IPS-18a (cell line): ENCODE data around the gene TMEM26.
"Not testable (repeated sequence)": the region's sequence is repeated elsewhere in the genome, so short reads cannot be mapped to it uniquely, and the experiment has no call there.

Experiments
- H3K27ac ChIP-seq: one replicate; pipeline ENCODE4 v1.5.1; 2013; ENCODE audit warnings: low read length
- H3K27me3 ChIP-seq: one replicate; pipeline ENCODE4 v1.6.1; 2013; ENCODE audit warnings: mild to moderate bottlenecking, low read length; ENCODE audit not compliant: control insufficient read depth, insufficient read depth
- H3K36me3 ChIP-seq: one replicate; pipeline ENCODE4 v1.6.1; 2013; ENCODE audit warnings: low read depth, low read length; ENCODE audit not compliant: control insufficient read depth
- H3K4me1 ChIP-seq: one replicate; pipeline ENCODE4 v1.6.1; 2013; ENCODE audit warnings: low read depth, low read length; ENCODE audit not compliant: control insufficient read depth
- H3K4me3 ChIP-seq: one replicate; pipeline ENCODE4 v1.5.1; 2013; ENCODE audit warnings: low read length
- H3K9ac ChIP-seq: one replicate; pipeline ENCODE4 v1.6.1; 2013; ENCODE audit warnings: mild to moderate bottlenecking, low read length, moderate library complexity
- H3K9me3 ChIP-seq: one replicate; pipeline ENCODE4 v1.6.1; 2013; ENCODE audit warnings: low read depth, low read length; ENCODE audit not compliant: control insufficient read depth

Gene TMEM26

DNA sequence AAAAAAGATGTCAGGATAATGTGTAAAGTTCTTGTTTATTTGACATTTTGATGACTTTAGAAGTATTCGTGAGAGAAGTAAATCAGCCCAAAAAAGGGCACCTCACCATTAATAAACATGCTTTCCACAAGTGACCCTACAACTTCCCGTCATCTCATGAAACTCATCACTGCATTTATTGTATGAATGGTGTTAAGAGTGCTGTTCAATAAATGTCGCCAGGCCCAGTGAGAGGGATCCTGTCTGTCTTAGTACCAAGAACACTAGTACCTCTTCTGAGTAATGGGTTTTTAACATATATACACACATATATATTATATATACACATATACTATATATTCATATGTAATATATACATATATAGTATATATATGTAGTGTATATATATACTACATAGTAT lies 61.9 kb downstream of the TMEM26 start:
- Histone ChIP-seq H3K27ac (no peak overlapping the region), H3K36me3 (no peaks in the 10 kb centered on the region), H3K4me3 (no peak overlapping the region), H3K9ac (no peak overlapping the region), H3K27me3 (no peaks in the 10 kb centered on the region), H3K4me1 (no peaks in the 10 kb centered on the region), H3K9me3 (no peaks in the 10 kb centered on the region)

DNA sequence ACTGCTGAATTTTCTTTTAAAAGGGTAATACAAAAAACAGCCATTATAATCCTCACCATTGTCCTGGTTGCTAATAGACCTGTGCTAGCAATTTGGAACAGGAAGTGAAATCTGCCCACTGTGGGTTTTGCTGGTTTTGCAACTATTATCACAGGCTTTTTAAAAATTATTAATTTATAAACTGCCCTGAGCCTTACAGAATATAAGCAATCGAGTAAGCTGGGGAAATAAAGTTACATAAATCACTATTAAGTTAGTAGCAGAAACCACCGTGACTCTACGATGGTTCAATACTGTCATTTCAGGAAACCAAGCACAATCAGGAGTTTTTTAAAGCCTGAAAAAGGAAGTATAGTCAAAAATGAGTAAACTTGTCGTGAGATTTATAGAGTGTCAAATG lies 62.3 kb downstream of the TMEM26 start:
- no peaks in the 10 kb centered on the region for H3K36me3 ChIP-seq
- H3K9me3 ChIP-seq = no peaks in the 10 kb centered on the region
- H3K27ac ChIP-seq = no peak overlapping the region
- no peak overlapping the region for H3K9ac ChIP-seq
- no peaks in the 10 kb centered on the region for H3K27me3 ChIP-seq
- no peak overlapping the region for H3K4me3 ChIP-seq
- H3K4me1 ChIP-seq = no peaks in the 10 kb centered on the region

DNA sequence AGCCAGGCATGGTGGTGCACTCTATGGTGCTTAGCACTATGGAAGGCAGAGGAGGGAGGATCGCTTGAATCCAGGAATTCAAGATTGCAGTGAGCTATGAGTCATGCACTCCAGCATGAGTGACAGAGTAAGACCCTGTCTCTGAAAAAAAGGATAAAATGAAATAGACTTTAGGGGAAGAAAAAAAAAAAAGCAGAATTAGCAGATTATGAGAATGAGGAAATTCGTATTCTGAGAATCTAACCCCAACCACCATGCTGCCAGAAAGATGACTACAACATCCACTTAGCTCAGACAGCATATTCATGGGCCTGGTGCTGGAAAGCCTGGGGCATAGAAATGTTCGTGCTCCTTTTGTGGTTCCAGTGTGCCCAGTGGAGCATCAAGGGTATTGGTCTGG lies 63.3 kb downstream of the TMEM26 start:
- Histone ChIP-seq H3K27me3 (no peaks in the 10 kb centered on the region), H3K9ac (no peak overlapping the region), H3K36me3 (no peaks in the 10 kb centered on the region), H3K9me3 (no peaks in the 10 kb centered on the region), H3K4me1 (no peaks in the 10 kb centered on the region), H3K4me3 (no peak overlapping the region), H3K27ac (no peak overlapping the region)

DNA sequence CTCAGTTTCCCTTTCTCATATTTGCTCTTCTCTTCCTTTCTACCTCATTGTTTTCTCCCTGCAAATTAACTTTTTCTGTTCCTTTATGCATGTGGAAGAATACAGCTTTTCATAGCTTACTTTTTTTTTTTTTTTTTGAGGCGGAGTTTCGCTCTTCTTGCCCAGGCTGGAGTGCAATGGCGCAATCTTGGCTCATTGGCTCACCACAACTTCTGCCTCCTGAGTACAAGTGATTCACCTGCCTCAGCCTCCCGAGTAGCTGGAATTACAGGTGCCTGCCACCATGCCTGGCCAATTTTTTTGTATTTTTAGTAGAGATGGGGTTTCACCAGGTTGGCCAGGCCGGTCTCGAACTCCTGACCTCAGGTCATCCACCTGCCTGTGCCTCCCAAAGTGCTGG lies 64.2 kb downstream of the TMEM26 start:
- not testable (repeated sequence) for H3K36me3 ChIP-seq, H3K27ac ChIP-seq, H3K9me3 ChIP-seq, H3K27me3 ChIP-seq, H3K4me1 ChIP-seq, H3K4me3 ChIP-seq, H3K9ac ChIP-seq

DNA sequence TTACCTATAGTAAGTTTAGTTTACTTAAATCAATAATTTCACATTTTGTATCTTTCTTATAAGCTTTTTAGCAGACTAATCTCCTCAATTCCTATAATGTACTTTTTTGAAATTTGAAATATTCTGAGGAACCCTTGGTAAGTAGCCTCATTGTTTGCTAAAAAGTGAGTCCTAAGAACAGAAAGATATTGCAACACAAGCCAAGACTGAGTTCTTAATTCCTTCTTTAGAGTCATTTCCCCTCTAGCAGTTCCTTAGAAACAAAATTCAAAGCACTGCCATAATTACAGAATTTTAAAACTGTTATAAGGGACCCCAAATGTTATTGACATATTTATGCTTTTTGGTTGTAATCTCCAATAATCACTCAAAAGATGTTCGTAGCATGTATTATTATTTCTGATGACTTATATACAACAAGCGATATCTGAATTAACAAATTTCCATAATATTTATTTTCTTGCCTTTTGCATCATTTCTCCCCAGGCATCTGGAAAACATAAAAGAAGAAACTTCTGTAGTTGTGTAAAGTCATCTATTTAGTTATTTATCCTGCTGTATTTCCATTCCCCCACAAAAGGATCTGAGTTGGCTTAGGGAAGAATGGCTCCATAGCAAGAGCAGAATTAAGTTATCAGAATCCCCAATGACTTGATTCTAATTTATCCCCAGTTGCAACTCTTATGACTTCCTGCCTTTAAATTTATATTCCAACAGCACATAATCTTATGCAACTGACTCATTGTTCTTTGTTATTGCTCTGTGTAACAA lies 67.8 kb downstream of the TMEM26 start:
- Histone ChIP-seq H3K27me3 (no peaks in the 10 kb centered on the region), H3K9me3 (no peaks in the 10 kb centered on the region), H3K27ac (no peak overlapping the region), H3K4me3 (no peak overlapping the region), H3K9ac (no peak overlapping the region), H3K36me3 (no peaks in the 10 kb centered on the region), H3K4me1 (no peaks in the 10 kb centered on the region)

DNA sequence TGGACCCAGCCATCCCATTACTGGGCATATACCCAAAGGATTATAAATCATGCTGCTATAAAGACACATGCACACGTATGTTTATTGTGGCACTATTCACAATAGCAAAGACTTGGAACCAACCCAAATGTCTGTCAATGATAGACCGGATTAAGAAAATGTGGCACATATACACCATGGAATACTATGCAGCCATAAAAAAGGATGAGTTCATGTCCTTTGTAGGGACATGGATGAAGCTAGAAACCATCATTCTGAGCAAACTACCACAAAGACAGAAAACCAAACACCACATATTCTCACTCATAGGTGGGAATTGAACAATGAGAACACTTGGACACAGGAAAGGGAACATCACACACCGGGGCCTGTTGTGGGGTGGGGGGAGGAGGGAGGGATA lies 72.0 kb downstream of the TMEM26 start:
- not testable (repeated sequence) for H3K4me3 ChIP-seq, H3K27ac ChIP-seq, H3K36me3 ChIP-seq, H3K27me3 ChIP-seq, H3K4me1 ChIP-seq, H3K9me3 ChIP-seq, H3K9ac ChIP-seq

DNA sequence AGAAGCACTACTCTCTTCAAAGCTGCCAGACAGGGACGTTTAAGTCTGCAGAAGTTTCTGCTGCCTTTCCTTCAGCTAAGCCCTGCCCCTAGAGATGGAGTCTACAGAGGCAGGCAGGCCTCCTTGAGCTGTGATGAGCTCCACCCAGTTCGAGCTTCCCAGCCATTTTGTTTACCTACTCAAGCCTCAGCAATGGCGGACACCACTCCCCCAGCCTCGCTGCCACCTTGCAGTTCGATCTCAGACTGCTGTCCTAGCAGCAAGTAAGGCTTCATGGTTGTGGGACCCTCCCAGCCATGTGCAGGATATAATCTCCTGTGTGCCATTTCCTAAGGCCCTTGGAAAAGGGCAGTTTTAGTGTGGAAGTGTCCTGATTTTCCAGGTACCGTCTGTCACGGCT lies 74.3 kb downstream of the TMEM26 start:
- H3K36me3 ChIP-seq = no peaks in the 10 kb centered on the region
- no peak overlapping the region for H3K4me3 ChIP-seq
- H3K27ac ChIP-seq = no peak overlapping the region
- H3K9me3 ChIP-seq = no peaks in the 10 kb centered on the region
- no peaks in the 10 kb centered on the region for H3K4me1 ChIP-seq
- H3K9ac ChIP-seq = no peak overlapping the region
- no peaks in the 10 kb centered on the region for H3K27me3 ChIP-seq

DNA sequence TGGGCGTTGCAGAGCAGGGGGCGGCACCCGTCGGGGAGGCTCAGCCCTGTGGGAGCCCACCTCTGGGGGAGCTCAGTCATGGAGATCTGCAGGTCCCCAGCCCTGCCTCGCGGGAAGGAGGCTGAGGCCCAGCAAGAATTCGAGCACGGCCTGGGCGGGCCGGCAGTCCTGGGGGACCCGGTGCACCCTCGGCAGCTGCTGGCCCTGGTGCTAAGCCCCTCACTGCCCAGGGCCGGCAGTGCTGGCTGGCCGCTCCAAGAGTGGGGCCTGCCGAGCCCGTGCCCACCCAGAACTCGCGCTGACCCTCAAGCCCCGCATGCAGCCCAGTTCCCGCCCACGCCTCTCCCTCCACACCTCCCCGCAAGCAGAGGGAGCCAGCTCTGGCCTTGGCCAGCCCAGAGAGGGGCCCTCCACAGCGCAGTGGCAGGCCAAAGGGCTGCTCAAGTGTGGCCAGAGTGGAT lies 76.2 kb downstream of the TMEM26 start:
- no peaks in the 10 kb centered on the region for H3K4me1 ChIP-seq

DNA sequence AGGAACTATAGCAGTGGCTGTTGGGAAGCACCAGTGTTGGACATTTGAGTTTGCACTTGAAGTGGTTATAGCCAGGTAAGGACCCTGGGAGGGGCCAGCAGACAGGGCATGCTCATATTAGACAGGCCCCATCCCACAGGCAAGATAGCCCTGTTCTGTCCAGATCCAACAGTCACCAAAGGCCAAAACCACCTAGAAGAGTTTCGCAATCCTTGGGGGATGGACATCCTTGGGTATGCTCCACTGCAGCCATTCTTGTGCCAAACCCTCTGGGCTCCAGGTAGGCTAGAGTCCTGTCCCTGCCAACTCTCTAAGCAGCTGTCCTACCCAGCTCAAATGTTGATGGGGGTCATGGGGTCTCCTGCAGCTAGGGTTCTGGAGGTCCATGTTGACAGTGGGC lies 76.8 kb downstream of the TMEM26 start:
- H3K9ac ChIP-seq = no peak overlapping the region
- H3K9me3 ChIP-seq = no peaks in the 10 kb centered on the region
- no peaks in the 10 kb centered on the region for H3K27me3 ChIP-seq
- H3K27ac ChIP-seq = no peak overlapping the region
- no peaks in the 10 kb centered on the region for H3K4me1 ChIP-seq
- no peak overlapping the region for H3K4me3 ChIP-seq
- H3K36me3 ChIP-seq = no peaks in the 10 kb centered on the region

More for the DNA sequence above, 76.2 kb downstream of the TMEM26 start:
- Histone ChIP-seq H3K9me3 (no peaks in the 10 kb centered on the region), H3K27me3 (no peaks in the 10 kb centered on the region), H3K27ac (no peak overlapping the region), H3K9ac (no peak overlapping the region), H3K36me3 (no peaks in the 10 kb centered on the region), H3K4me3 (no peak overlapping the region)

DNA sequence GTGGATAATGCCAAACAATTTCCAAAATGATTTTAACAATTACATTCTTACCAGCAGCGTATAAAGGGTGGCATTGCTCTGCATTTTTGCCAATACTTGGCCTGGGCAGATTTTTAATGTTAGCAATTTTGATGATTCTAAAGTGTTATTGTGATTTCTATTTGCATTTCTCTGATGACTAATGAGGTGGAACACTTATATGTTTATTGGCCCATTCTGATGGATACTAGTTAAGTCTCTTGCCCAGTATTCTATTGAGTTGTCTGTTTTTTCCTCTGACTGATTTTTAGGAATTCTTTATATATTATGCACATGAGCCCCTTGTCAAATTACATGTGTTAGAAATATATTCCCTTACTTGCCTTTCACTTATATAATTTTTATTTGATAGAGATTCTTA lies 86.8 kb downstream of the TMEM26 start:
- no peaks in the 10 kb centered on the region for H3K27me3 ChIP-seq
- no peaks in the 10 kb centered on the region for H3K4me1 ChIP-seq
- H3K9me3 ChIP-seq = no peaks in the 10 kb centered on the region
- no peak overlapping the region for H3K9ac ChIP-seq
- H3K27ac ChIP-seq = no peak overlapping the region
- H3K4me3 ChIP-seq = no peak overlapping the region
- H3K36me3 ChIP-seq = no peaks in the 10 kb centered on the region

DNA sequence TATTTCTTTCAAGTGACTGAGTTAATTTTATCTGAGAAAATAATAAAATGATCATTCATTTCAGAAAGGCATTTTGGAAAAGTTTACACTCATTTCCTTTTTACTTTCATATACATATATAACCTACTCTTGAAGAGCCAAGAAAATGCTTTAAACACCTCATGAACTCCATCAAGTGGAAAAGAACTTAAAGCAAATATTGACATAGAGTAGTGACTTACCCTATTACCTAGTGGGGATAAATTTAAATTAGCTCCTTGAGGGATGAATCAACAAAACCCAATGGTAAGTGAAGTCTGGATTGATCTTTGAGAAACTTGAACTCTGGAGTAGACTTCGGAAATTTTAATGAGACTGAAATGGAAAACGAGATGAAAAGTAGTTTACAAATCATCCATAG lies 88.6 kb downstream of the TMEM26 start:
- Histone ChIP-seq H3K27ac (no peak overlapping the region), H3K4me1 (no peaks in the 10 kb centered on the region), H3K9me3 (no peaks in the 10 kb centered on the region), H3K36me3 (no peaks in the 10 kb centered on the region), H3K27me3 (no peaks in the 10 kb centered on the region), H3K9ac (no peak overlapping the region), H3K4me3 (no peak overlapping the region)

DNA sequence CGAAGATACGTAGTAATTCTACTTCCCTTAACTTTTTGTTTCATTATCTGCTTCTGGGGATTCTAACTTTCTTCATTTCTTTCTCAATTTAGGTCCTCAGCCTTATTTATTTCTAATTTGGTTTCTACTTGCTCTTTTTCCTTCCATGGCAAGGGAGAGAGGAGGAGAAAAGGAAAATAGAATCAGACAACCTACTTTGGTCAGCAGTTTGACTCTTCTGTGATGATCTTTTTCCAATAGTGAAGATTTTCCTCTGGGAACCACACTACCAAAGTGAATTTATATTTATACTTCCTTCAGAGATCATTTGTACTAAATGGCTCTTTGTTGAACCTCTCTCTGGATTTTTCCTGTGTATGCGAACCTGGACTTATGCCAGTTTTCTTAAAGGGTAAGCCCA lies 90.2 kb downstream of the TMEM26 start:
- Histone ChIP-seq H3K27me3 (no peaks in the 10 kb centered on the region), H3K4me3 (no peak overlapping the region), H3K9me3 (no peaks in the 10 kb centered on the region), H3K36me3 (no peaks in the 10 kb centered on the region), H3K27ac (no peak overlapping the region), H3K4me1 (no peaks in the 10 kb centered on the region), H3K9ac (no peak overlapping the region)
